HG03097 (cell line): ENCODE data around the gene HVCN1.
A peak's percentile ranks its signal among the peaks of the same experiment; 100 is the strongest.

Experiments used
- ATAC-seq: cut with Tn5 transposase; IDR thresholded peaks from one replicate; pipeline ENCODE4 v1.9.1; 2021; ENCODE audit not compliant: unreplicated experiment, low FRiP score

The HVCN1 gene

DNA sequence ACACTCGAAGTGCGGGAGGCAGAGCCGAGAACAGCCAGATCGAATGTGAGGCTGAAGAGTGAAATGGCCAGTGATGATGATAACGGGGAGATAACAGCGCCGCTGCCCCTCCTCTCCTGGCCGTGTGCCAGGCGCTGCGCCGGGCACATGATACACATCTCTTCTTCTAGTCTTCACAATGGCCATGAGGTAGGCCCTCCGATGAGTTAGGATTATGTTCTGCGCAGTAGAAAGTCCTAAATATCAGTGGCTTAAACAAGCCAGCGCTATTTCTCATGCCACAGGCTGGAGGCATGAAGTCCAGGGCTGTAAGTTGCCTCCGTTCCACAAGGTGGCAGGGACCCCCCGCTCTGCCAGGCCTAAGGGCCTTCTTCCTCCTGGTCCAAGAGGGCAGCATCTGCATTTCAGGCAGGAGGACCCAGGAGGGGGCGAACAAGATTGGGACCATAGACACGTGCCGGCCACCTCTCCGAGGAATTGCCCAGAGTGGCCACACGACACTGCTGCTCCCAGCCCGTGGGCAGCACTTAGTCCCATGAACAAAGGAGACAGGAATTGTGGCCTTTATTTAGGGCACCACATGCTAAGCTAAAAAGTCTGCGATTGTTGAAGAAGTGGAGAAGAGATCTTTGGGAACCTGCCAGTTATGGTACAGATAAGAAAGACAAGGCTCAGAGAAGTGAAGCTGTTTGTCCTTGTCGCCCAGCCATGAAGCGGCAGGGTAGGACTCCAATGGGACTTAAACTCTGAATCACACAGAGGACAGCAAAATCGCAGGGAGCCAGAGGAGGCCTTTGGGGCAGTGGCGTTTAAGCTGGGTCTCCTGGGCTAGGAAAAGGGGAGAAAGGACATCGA, 10.9 kb upstream of the HVCN1 start:
- no peak for ATAC-seq

- peak; percentile 66 for ATAC-seq
These were observed 9.4 kb upstream of the HVCN1 start for GRCh38 chr12:110698171-110698902.

DNA sequence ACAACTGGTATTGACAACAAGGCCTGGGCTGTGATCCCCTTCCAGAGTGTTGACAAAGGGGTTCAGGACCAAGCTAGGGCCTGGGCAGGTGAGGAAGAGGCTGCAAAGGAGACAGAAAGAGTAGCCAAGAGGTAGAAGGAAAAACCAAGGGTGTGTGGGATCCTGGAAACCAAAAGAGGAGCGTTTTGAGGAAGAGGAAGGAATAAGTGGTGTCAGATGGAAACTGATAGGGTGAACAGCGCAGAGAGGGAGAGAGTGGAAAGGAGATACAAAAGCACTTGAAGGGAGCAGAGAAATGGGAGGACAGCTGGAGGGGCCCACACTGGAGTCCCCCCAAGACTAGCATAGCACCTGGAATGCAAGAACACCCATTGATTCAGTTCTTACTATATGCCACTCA, 8.3 kb upstream of the HVCN1 start:
- ATAC-seq: no peak

GRCh38 chr12:110696283-110696682, 7.4 kb upstream of the HVCN1 start:
- ATAC-seq: no peak

- no peak for ATAC-seq
These were observed 5.5 kb upstream of the HVCN1 start for GRCh38 chr12:110694330-110694901.

DNA sequence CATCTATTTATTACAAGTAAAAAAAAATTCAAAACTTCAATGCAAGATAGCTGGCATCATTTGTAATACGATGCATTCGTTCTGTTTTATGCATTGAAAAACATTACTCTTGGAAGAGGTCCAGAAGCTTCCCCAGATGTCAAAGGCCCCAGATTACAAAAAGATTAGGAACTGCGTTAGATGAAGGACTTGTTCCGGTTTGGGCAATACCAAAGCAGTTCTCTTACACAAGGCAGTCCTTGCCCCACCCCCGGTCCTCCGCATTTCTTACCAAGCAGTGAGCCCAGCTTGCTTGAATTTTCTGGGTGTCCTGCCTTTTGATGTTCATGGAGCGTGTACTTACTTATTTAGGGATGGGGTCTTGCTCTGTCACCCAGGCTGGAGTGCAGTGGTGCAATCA, 4.8 kb upstream of the HVCN1 start:
- ATAC-seq: no peak

GRCh38 chr12:110690127-110690430, 1.2 kb upstream of the HVCN1 start:
- no peak for ATAC-seq

- peak; percentile 50 for ATAC-seq
These were observed 589 bp upstream of the HVCN1 start for GRCh38 chr12:110689281-110690126.

GRCh38 chr12:110687396-110688169, 1.3 kb downstream of the HVCN1 start:
- no peak for ATAC-seq

DNA sequence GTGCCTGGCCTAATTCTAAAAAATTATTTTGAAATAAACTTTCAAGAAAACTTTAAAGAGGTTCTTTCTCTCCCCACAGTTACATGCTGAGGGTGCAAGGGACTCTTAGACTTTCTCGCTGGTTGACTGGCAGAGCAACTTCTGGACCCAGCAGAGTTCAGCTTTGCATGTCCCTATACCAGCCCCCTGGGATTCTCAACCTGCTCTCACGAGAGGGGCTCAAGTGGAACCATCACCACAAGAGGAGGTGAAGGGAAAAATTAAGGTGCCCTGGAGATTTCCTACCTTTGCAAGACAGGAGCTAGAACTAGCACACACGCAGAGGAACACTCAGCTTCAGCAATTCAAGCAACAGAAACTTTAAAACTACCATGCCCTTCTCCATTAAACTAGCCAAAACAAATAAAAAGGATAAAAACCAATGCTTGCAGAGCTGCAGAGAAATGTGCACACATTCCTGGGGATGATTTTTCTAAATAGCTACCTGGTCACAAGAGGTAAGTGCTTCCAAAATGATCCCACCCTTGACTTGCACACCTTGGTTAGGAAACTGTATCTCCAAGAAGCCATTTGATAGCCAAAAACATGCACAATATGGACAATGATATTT, 2.5 kb downstream of the HVCN1 start:
- no peak for ATAC-seq

DNA sequence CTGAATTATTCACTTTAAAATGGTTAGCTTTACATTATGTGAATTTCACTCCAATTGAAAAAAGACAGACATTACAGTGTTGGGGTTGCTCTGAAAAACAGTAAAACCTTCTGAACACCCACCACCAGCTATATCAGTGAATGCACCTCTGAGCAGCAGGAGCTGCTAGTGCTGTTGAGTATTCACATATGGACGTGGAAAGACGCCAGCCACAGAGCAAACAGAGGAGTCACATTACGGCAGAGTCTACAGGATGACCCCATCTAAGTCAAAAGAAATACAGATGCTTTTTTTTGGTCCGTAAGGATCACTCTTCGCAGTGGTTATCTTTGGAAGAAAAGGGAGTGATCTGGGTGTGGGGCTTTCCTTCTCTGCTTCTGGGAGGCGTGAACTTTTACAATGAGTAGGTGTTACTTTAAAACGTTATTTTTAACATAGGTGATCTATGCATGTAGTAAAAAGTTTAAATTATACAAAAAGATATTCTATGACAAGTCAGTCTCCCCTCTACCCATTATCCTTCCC, 4.5 kb downstream of the HVCN1 start:
- ATAC-seq: no peak

- no peak for ATAC-seq
These were observed 5.0 kb downstream of the HVCN1 start for GRCh38 chr12:110683888-110684287.

GRCh38 chr12:110680032-110680431, 8.9 kb downstream of the HVCN1 start:
- ATAC-seq: no peak

- no peak for ATAC-seq
These were observed 9.7 kb downstream of the HVCN1 start for GRCh38 chr12:110679201-110679600.

GRCh38 chr12:110677982-110678381, 10.9 kb downstream of the HVCN1 start:
- no peak for ATAC-seq

DNA sequence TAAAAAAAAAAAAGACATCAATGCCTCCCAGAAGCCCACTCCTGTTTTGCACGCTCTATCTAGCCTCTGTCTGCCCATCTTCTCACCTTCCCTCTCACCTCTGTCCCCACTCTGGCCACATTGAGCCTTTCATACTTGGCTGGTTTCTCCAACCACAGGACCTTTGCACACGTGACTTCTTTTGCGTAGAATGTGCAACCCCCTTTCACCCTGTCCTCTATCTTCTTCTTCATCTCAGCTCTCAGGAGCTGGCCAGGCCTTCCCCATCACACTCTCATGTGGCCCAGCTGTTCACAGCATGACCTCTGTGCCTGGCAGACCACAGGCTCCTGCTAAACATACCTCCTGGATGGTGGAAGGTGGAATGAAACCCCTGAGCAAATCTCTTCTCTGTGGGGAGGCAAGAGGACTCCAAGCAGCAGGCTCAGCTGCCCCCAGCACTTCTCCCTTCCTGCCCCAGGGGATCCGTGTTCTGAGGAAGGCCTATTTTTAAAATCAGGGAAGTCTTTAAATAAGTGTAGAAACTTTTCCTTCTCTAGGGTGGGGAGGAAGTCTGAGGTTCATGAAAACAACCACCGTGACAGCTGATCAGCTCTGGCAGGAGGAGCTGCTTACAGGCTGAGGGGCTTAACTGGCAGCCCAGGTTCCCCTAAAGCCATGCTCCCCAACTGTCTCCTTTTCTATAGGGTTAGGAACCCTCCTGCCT, 11.6 kb downstream of the HVCN1 start:
- peak; percentile 71 for ATAC-seq

GRCh38 chr12:110676171-110676570, 12.7 kb downstream of the HVCN1 start:
- no peak for ATAC-seq

DNA sequence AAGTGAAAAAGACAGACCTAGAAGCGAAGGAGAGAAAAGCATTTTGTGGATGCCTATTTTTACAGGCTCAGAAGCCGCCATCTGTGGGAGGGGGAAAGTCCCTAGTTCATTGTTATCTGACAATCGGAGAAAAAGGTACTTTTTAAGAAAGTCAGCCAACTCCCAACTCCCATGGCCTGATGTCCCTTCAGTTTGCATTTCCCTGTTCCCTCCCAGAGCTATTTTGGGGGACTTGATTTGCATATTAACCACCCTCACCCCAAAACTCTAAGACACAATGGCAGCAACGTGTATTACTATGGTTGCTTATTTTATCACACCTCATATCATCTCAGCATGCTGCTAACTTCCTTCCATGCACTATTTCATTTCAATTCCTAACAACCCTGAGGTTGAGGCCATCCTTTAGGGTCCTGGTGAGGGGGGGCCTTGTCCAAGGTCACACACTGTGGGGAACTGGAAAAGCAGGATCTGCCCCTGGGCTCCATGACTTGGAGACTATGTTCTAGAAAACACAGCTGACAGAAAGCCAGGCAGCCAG, 18.7 kb downstream of the HVCN1 start:
- ATAC-seq: peak; percentile 46

- peak; percentile 31 for ATAC-seq
These were observed 19.8 kb downstream of the HVCN1 start for GRCh38 chr12:110669193-110669502.
